ENCODE data around the gene TNFSF13.
"Not testable (repeated sequence)": the region's sequence is repeated elsewhere in the genome, so short reads cannot be mapped to it uniquely, and the experiment has no call there.

The TNFSF13 gene

GRCh38 chr17:7591596-7591995, 33.0 kb downstream of the TNFSF13 start:
- H3K4me3 ChIP-seq (ENCODE audit: low read depth, low read length), result no peak overlapping the region
- DNase-seq (ENCODE audit: low read depth), result no peak
- TF ChIP-seq, protein P1, sequence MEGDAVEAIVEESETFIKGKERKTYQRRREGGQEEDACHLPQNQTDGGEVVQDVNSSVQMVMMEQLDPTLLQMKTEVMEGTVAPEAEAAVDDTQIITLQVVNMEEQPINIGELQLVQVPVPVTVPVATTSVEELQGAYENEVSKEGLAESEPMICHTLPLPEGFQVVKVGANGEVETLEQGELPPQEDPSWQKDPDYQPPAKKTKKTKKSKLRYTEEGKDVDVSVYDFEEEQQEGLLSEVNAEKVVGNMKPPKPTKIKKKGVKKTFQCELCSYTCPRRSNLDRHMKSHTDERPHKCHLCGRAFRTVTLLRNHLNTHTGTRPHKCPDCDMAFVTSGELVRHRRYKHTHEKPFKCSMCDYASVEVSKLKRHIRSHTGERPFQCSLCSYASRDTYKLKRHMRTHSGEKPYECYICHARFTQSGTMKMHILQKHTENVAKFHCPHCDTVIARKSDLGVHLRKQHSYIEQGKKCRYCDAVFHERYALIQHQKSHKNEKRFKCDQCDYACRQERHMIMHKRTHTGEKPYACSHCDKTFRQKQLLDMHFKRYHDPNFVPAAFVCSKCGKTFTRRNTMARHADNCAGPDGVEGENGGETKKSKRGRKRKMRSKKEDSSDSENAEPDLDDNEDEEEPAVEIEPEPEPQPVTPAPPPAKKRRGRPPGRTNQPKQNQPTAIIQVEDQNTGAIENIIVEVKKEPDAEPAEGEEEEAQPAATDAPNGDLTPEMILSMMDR (IDR thresholded peaks at IDR 0.05; ENCODE audit: insufficient read depth, low read depth, low read length, missing control alignments), result no peak

DNA sequence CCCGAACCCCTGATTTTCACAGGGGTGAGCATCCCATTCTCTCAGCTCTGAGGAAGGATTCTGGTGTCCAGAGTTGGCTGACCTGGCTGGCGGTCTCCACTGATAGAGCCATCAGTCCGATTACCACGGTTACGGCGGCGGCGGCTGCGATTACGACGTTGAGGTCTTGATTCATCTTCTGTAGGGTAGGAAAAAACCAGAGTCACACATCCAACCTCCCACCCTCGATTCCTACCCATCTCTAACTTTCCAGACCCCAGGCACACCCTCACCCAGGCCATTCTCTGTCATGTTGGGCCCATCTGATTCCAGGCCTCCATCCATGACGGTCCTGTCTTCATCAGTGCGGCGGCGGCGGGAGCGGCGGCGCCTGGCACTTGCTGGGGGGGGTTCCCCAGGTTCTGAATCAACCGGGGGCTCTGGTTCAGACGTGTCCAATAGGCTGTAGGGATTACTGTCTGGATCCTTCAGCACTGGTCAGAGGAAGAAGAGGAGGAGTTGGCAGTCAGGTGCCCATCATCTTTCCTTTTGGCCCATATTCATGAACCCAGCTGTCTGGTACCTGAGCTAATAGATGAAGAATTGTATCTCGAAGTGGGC, 34.0 kb downstream of the TNFSF13 start:
- TF ChIP-seq, protein P1 (IDR thresholded peaks at IDR 0.05; ENCODE audit: insufficient read depth, low read depth, low read length, missing control alignments), result no peak
- no peak overlapping the region for H3K4me3 ChIP-seq (ENCODE audit: low read depth, low read length)
- no peak for DNase-seq (ENCODE audit: low read depth)

GRCh38 chr17:7593296-7593695, 34.7 kb downstream of the TNFSF13 start:
- TF ChIP-seq, protein P1 (IDR thresholded peaks at IDR 0.05; ENCODE audit: insufficient read depth, low read depth, low read length, missing control alignments), result no peak
- DNase-seq (ENCODE audit: low read depth), result no peak
- H3K4me3 ChIP-seq (ENCODE audit: low read depth, low read length), result no peak overlapping the region

GRCh38 chr17:7597561-7597960, 39.0 kb downstream of the TNFSF13 start:
- not testable (repeated sequence) for DNase-seq (ENCODE audit: low read depth)

DNA sequence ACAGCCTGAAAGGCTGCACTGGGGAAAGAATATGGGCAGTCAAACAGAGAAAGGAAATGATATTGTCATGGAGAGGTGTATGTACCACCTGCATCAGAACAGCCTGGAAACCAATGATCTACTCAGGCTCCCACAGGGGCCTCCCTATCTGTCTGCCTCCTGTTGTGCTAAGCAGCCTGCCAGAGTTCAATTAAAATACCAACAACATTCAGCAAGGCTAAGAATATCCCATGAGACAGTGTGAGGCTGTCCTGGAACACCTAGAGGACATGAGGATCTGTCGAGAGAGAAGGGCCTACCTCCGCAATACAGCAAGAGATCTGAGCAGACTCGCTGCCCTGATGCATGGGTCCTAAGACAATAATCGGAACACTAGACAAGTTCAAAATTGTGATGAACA, 47.7 kb downstream of the TNFSF13 start:
- TF ChIP-seq, protein P1 (IDR thresholded peaks at IDR 0.05; ENCODE audit: insufficient read depth, low read depth, low read length, missing control alignments), result no peak
- H3K4me3 ChIP-seq (ENCODE audit: low read depth, low read length), result no peak overlapping the region
- no peak for DNase-seq (ENCODE audit: low read depth)

More at GRCh38 chr17:7597561-7597960, 39.0 kb downstream of the TNFSF13 start:
- H3K4me3 ChIP-seq (ENCODE audit: low read depth, low read length), result not testable (repeated sequence)

- H3K4me3 ChIP-seq (ENCODE audit: low read depth, low read length), result no peak overlapping the region
- TF ChIP-seq, protein P1 (IDR thresholded peaks at IDR 0.05; ENCODE audit: insufficient read depth, low read depth, low read length, missing control alignments), result no peak
- no peak for DNase-seq (ENCODE audit: low read depth)
These were observed 52.1 kb downstream of the TNFSF13 start for GRCh38 chr17:7610641-7611040.

Data from GM12865 (cell line).